Activated CD8-positive, alpha-beta memory T cell treated with anti-CD3 and anti-CD28 coated beads, Interleukin-2, amount 50 U/mL, for 48 hours (primary cell): ENCODE results near the gene HS6ST3.

ENCODE experiments used
- DNase-seq: peaks from one replicate; pipeline ENCODE4 v3.0.0-alpha.2; 2020

The HS6ST3 gene

GRCh38 chr13:96806746-96807145, 716.8 kb downstream of the HS6ST3 start:
- no peak for DNase-seq

GRCh38 chr13:96809366-96810096, 719.6 kb downstream of the HS6ST3 start:
- DNase-seq: no peak

DNA sequence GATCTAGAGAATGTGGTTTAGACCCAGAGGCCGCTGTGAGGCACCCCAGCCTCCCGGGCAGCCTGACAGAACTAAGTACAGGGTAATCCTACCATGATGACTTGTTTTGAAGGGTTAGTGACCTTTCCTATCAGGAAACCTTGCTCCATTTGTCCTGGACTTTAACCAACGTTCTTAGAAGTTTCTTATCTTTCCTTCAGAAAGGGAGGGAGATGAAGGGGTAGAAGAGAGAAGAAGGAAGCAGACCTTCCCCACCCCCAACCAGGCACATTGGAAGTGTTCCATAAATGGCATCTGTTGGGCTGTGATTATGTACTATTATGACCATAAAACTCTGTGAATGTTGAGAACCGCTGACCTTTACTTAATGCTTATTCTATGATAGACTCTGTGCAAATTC, 720.2 kb downstream of the HS6ST3 start:
- no peak for DNase-seq

DNA sequence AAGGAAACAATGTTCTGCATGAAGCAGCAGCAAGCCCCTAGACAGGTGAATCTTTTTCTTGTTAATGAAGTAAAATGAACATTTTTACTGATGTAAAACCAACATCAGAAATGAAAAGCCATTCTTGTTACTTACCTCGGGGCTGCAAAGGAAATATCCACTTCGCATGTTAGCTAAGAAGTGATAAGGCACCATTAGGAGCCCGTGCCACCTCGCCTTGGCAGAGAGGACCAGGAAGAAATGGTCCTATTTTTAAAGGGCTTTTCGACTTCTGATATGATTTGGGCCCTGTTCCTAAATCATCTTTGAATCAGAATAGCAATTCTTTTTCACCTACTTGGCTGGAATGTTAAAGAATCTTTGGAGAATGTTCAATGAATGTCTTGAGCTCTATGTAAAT, 721.1 kb downstream of the HS6ST3 start:
- DNase-seq: no peak

GRCh38 chr13:96816261-96816660, 726.4 kb downstream of the HS6ST3 start:
- DNase-seq: no peak

- DNase-seq: no peak
These were observed 727.0 kb downstream of the HS6ST3 start for GRCh38 chr13:96816874-96817273.

GRCh38 chr13:96817336-96817941, 727.5 kb downstream of the HS6ST3 start:
- DNase-seq: no peak

DNA sequence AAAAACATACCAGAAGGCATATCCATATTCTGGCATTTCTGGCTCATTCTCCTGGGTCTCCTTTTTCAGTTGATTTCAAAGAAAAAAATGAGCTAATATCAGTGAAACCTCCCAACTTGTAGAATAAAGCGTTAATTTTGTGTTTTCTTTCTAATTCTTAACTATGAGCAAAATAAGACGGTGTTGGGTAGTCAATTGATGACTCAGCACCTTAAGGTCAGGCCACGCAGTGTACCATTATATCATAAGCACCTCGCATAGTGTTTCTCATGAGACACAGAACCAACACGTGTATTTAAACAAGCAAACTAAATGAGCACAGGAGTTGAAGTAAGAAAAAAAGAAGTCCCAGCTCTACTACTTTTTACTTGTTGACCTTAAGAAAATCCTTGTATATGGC, 729.5 kb downstream of the HS6ST3 start:
- no peak for DNase-seq

GRCh38 chr13:96821381-96821780, 731.5 kb downstream of the HS6ST3 start:
- DNase-seq: no peak

DNA sequence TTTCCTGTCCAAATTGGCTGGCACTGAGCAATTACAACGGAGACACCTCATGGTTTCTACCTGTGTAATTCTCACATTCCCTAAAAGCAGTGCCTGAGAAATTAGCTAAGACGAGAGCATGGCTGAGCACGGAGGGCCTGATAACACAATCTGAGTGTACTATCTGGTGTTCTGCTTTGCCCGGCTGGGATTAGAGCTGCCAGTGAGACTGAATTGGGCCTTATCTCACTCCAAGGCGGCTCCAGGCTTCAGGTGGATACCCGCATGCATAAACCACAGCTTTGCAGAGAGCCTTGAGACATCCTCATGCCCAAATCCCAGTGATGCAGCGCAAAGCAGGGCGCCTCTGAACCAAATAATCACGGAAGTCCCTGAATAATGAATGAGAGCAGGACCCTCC, 732.1 kb downstream of the HS6ST3 start:
- DNase-seq: no peak

DNA sequence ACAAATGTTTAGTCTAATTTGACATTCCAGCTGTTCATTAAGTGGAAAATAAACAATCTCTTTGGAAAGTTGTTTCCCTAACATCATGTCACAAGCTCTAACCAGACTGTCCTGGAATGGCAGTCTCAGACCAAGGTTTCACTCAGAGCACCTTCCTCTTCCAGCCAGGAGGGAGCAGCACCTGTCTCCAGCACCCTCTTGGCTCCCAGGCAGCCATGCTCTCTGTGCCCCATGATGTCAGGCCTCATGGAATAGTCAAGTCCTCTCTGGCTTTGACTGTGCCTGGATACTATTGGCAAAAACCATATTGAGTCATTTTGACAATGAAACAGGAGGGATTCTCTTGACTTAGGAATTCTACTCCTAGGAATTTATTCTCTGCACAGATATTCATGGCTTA, 733.0 kb downstream of the HS6ST3 start:
- DNase-seq: no peak

GRCh38 chr13:96824140-96824539, 734.2 kb downstream of the HS6ST3 start:
- no peak for DNase-seq

DNA sequence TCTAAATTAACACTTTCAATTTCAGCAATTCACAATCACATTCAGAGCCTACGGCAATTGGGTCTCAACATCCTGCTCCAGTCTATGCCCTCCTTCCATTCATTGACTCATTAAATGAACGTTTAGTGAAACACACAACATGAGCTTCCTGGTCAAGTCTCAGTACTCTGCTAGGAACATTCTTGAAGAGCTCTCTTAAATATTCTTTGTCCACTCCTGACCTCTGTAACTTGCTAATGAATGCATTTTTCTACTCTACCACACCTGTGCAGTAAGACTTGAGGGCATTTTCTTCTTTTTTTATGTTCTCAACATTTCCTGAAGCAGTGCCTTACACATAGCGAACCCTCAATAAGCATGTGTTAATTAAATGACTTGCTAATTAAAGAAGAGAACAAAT, 735.7 kb downstream of the HS6ST3 start:
- DNase-seq: no peak

DNA sequence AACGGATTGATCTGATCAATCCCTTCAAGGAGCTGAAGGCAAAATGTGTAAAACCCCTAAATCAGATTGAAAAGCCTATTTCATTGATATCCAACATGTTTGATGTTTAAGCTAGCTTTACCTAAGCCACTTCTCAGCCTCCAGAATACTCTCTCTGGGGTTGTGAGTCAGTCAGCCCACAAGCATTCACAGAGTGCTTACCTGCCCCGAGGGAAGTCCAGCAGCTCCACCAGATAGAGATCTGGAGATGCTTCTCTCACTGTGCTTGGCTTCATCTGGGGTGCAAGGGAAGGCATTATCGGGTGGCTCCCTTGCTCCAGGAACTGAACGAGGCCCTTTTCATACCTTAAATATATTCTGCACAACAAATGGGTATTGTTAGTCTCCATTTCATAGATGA, 744.7 kb downstream of the HS6ST3 start:
- no peak for DNase-seq

DNA sequence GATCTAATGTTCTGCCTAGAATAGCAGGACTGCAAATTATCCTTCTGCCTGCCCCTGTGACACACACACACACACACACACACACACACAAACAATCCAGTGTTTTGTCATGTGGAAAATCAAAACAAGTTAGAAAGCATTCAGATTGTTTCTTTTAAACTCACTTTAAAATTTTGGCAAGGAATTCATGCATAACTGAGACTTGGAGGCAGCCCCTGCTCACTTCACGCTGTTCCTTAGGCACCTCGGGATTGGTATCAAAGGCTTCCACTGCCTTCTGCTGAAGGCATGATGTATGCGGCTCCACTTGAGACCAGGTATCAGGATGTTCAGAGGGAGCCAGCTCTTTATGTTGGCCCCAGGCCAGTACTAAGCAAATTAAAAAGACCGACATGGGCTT, 745.6 kb downstream of the HS6ST3 start:
- no peak for DNase-seq

DNA sequence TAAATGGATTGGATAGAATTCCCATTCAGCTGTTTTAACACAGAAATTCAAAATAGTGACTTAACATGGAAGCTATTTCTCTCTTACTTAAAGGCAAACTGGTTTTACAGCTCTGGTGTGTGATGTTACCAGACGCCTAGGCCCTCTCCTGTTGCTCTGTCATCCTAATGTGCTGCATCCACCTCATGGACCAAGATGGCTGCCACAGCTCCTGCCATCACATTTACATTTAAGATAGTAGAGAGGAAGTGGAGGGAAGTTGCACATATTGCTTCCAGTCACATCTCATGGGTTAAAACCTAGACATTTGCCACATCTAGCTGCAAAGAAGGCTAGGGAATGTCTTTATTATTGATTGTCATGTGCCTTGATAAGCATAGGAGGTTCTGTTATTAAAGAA, 746.8 kb downstream of the HS6ST3 start:
- no peak for DNase-seq

DNA sequence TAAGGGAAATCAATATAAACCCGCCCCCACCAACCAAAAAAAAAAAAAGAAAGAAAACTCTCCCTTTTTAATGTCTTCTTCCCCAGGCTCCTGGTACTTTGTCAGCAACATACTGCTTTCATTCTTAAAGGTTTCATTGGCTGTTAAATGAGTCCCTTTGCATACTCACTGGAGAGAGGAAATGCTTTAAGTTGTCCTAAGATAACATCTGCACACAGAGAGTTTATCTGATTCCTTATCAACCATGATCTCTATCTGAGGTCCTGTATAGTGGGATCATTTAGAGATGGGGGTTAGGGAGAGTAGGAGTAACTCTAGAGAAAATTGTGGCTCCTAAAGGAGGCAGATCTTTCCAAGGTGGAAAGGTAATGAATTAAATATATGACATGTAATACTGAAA, 747.9 kb downstream of the HS6ST3 start:
- no peak for DNase-seq

DNA sequence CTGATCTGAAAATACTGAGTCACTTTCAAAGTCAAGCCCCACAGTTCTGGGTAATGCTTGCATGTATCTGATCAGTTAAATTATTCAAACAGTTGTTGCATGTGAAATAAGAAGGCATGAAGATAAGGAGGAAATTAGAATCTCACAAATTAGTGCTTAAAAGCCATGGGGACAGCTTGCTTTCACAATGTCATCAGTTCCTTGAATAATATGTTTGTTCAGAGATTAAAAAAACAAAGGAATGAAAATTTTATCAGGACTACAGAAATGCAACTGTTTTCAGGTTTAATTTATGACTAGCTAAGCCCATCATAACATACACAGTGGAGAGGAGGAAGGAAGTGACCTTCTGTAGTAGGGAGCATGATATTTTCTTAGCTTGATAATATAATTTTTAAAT, 754.3 kb downstream of the HS6ST3 start:
- no peak for DNase-seq

DNA sequence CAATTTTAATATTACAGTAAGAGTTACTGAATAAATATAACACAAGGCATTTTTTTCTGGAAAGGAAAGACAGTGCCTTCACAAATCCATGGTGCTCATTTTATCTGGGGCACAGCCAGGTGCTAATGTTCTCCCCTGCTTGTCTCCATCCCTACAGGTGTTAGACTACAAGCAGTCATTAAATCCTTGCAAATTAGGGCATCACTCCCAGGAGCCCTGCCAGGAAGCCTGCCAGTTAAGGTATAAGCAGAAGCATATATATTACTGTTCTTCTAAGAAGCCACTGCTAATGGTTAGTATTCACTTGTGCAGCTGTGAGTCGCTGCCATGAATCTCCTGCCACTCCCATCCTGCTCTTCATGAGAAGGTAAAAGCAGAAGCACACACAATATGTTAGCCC, 754.7 kb downstream of the HS6ST3 start:
- no peak for DNase-seq

DNA sequence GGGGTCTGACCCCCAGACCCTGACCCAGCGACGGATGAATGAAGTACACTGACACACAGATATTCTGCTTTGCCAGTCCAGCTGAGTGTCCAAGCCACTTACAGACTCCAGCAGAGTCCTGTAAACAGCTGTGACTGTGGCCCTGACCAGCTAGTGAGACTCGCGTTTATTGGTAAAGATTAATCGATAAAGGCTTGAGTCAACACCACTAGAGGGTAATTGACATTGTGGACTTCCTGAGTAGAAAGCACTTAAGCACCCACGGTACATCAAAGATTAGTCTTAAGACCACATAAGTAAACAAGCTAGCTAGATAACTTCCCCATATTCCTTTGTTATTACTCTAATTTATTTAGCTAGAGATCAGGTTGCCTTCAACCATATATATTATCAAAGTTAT, 758.4 kb downstream of the HS6ST3 start:
- no peak for DNase-seq

DNA sequence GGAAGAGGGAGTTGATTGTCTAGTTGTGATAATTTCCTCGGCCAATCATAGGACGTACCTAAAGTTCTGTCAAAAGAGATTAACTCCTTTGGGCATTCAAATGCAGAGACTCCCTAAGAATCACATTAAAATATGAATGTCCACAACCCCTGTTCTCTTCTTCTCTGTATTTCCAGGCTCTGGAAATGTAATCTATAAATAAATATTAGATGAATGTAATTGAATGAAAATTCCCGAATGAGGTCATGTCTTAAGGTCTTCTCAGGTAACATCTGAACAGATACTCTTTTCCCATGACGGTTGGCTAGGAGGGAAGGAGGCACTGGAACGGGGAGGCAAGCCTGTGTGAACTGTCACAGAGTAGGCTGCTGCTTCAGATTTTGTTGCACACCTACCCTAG, 759.2 kb downstream of the HS6ST3 start:
- no peak for DNase-seq

DNA sequence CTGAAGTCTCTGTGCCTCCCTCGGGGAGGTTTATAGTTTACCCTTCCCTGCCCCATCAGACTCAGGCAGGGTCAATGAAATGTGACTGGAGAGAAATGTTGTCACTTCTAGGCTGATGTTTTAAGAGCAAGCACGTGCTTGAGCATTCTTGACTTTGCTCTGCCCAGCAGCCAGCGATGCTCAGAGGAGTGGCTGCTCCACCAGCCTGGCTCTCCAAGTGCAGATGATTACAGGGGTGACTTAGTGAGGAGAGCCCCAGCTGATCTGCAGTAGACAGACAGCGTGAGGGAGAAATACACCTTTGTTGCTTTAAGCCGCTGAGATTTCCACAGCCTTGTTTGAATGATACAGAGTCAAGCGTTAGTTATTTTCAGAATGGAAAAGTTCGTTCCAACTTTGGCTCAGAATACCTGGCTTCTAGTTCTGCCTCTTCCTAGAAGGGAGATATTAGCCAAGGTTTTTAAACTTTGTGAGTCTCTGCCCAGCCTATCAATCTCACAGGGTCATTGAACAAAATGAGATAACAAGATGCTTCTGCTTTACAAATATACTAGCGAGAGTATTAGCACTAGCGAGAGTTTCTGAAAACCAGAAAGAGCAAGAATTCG, 760.7 kb downstream of the HS6ST3 start:
- no peak for DNase-seq

- DNase-seq: no peak
These were observed 762.0 kb downstream of the HS6ST3 start for GRCh38 chr13:96851856-96852445.

DNA sequence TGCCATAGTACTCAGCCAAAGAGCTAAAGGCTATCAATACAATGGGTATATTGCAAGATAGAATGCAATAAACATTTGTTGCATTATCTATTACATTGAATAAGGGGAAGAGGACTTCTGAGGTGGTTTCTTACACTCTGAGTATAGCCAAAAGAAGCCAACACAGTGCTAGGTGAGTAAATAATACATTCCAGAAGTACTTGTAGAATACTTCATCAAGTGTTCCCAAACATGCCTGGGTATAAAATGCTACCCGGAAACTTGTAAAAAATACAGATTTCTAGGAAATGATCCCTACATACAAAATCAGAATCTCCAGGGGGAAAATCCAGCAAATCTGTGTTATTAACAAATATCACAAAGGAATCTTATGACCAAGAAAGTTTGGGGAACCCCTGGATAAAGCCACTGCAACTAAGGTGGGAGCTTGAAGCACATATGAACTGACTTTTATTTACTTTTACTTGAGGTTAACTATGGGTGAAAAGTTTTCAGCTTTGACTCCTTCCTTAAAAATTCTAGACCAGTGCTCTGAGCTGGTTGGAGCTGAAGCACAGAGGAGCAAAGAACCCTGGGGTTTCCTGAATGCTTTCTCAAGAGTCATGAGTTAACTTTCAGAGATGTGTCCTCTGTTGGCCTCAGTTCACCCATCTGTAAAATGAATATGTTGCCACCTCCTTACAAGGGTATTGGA, 768.4 kb downstream of the HS6ST3 start:
- no peak for DNase-seq
